Measurements from ENCODE around the gene SLC25A43.
"Not testable (repeated sequence)": the region's sequence is repeated elsewhere in the genome, so short reads cannot be mapped to it uniquely, and the experiment has no call there.

DNA sequence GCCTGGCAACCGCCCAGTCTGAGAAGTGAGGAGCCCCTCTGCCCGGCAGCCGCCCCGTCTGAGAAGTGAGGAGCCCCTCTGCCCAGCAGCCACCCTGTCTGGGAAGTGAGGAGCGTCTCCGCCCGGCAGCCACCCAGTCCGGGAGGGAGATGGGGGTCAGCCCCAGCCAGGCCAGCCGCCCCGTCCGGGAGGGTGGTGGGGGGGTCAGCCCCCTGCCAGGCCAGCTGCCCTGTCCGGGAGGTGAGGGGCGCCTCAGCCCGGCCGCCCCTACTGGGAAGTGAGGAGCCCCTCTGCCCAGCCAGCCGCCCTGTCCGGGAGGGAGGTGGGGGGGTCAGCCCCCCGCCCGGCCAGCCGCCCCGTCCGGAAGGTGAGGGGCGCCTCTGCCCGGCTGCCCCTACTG is 37.1 kb upstream of the SLC25A43 start:
- TF ChIP-seq, protein P1, sequence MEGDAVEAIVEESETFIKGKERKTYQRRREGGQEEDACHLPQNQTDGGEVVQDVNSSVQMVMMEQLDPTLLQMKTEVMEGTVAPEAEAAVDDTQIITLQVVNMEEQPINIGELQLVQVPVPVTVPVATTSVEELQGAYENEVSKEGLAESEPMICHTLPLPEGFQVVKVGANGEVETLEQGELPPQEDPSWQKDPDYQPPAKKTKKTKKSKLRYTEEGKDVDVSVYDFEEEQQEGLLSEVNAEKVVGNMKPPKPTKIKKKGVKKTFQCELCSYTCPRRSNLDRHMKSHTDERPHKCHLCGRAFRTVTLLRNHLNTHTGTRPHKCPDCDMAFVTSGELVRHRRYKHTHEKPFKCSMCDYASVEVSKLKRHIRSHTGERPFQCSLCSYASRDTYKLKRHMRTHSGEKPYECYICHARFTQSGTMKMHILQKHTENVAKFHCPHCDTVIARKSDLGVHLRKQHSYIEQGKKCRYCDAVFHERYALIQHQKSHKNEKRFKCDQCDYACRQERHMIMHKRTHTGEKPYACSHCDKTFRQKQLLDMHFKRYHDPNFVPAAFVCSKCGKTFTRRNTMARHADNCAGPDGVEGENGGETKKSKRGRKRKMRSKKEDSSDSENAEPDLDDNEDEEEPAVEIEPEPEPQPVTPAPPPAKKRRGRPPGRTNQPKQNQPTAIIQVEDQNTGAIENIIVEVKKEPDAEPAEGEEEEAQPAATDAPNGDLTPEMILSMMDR (IDR thresholded peaks at IDR 0.05) = not testable (repeated sequence)
- not testable (repeated sequence) for TF ChIP-seq ZSCAN20 (CRISPR knock-in tag; IDR thresholded peaks at IDR 0.05); RFX5 (IDR thresholded peaks at IDR 0.05); EP300 (IDR thresholded peaks at IDR 0.05)
